Measurements from ENCODE around the gene FSTL4.

DNA sequence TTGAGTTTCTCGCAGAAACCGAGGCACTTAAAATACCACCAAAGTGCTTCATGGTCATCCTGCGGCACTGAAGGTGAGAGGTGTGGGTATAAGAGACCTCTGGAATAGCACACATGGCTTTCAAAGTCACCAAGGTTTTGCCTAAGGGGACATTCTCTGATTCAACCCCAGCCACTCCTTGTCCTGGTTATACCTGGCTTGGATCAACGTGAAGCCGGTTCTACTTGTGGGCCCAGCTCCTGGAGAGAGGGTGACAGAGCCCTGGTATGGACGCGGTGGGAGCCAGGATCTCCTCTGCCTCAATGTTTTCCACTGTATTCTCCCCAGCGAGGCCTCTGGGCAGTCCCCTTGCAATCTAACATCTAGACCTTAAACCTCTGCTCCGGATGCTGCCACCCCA is 132.0 kb downstream of the FSTL4 start:
- TF ChIP-seq CTCF (IDR thresholded peaks at IDR 0.05; ENCODE audit: low read length) = no peak
- no peak for TF ChIP-seq EZH2 (IDR thresholded peaks at IDR 0.05; ENCODE audit: borderline replicate concordance, low read length)
